SK-N-SH (cell line): ENCODE measurements around the gene C1orf210. TPM values are rescaled to one million over a fixed set of nuclear protein-coding genes. Genes with fewer than 3 reads are reported as not detected.

ENCODE experiments used
- CTCF ChIA-PET: fragments of 300-600, 350-600 bp; formaldehyde crosslinking; extraction: SDS; loops from one replicate; lab custom pipeline; 2021; lab: Yijun Ruan, JAX
- POLR2A ChIA-PET: fragments of 350-600 bp; sonication (Branson Sonifier 250); formaldehyde crosslinking; extraction: SDS; loops from one replicate; lab custom pipeline; 2020; ENCODE audit warnings: antibody characterized with exemption, inconsistent platforms; lab: Yijun Ruan, JAX
- DNase-seq: peaks from one replicate; pipeline ENCODE4 v3.0.0; 2012
- H2AFZ ChIP-seq: fragments of 200-600 bp; sonication (generic); 2 replicates; pipeline ENCODE4 v1.8.1; 2016; ENCODE audit warnings: antibody characterized with exemption, mild to moderate bottlenecking, low read depth
- H3F3A ChIP-seq: fragments of 200-600 bp; sonication (generic); replicated peaks from 2 replicates; pipeline ENCODE3; 2016; ENCODE audit warnings: antibody characterized with exemption, mild to moderate bottlenecking; ENCODE audit not compliant: insufficient read depth
- H3K27ac ChIP-seq, 2 experiments: fragments of 200-500 bp in 1 of 2; fragments of 200-600 bp in 1 of 2; sonication (Bioruptor generic) in 1 of 2; sonication (generic), shearing (Covaris generic) in 1 of 2; 2 replicates each; pipeline versions ENCODE4 v1.5.1 to v1.6.1; 2014 to 2016; ENCODE audit warnings: low read depth in 2 of 2, inconsistent platforms in 1 of 2, low read length in 1 of 2, mild to moderate bottlenecking in 1 of 2, mixed read lengths in 1 of 2
- H3K27me3 ChIP-seq: fragments of 200-600 bp; sonication (generic), shearing (Covaris generic); 2 replicates; pipeline ENCODE4 v1.6.1; 2016; ENCODE audit warnings: mixed run types; ENCODE audit not compliant: insufficient read depth
- H3K36me3 ChIP-seq, 2 experiments: fragments of 200-500 bp in 1 of 2; fragments of 200-600 bp in 1 of 2; sonication (Bioruptor generic) in 1 of 2; sonication (generic) in 1 of 2; replicated peaks in 1 of 2; 2 replicates each; pipeline versions ENCODE3 to v1.5.1; 2014 to 2016; ENCODE audit warnings: low read length in 1 of 2, mild to moderate bottlenecking in 1 of 2; ENCODE audit not compliant: insufficient read depth in 2 of 2, control insufficient read depth in 1 of 2
- H3K4me1 ChIP-seq, 2 experiments: fragments of 200-500 bp in 1 of 2; fragments of 200-600 bp in 1 of 2; sonication (Bioruptor generic) in 1 of 2; sonication (generic), shearing (Covaris generic) in 1 of 2; 2 replicates each; pipeline versions ENCODE4 v1.5.1 to v1.6.1; 2014 to 2016; ENCODE audit warnings: low read depth in 1 of 2, low read length in 1 of 2, mixed run types in 1 of 2; ENCODE audit not compliant: insufficient read depth in 2 of 2, control insufficient read depth in 1 of 2
- H3K4me2 ChIP-seq: fragments of 200-600 bp; sonication (generic), shearing (Covaris generic); 2 replicates; pipeline ENCODE4 v1.6.1; 2017; ENCODE audit warnings: mixed run types
- H3K4me3 ChIP-seq, 2 experiments: fragments of 200-500 bp in 1 of 2; fragments of 200-600 bp in 1 of 2; sonication (Bioruptor generic) in 1 of 2; sonication (generic), shearing (Covaris generic) in 1 of 2; 2 replicates each; pipeline versions ENCODE4 v1.5.1 to v1.8.1; 2014 to 2016; ENCODE audit warnings: low read depth in 2 of 2, inconsistent platforms in 1 of 2, low read length in 1 of 2, mild to moderate bottlenecking in 1 of 2, mixed read lengths in 1 of 2, moderate library complexity in 1 of 2
- H3K79me2 ChIP-seq: fragments of 200-600 bp; sonication (generic); 2 replicates; pipeline ENCODE4 v1.8.1; 2017; ENCODE audit warnings: mild to moderate bottlenecking; ENCODE audit not compliant: insufficient read depth
- H3K9ac ChIP-seq: fragments of 200-600 bp; sonication (generic); 2 replicates; pipeline ENCODE4 v1.6.1; 2017; ENCODE audit warnings: mixed run types
- H3K9me2 ChIP-seq: fragments of 200-600 bp; sonication (generic); 2 replicates; pipeline ENCODE4 v1.6.1; 2017; ENCODE audit warnings: mixed run types
- H3K9me3 ChIP-seq: fragments of 200-600 bp; sonication (generic); 2 replicates; pipeline ENCODE4 v1.6.1; 2017; ENCODE audit warnings: mixed run types, mild to moderate bottlenecking, moderate library complexity
- H4K20me1 ChIP-seq: fragments of 200-600 bp; sonication (generic); 2 replicates; pipeline ENCODE4 v1.6.1; 2017; ENCODE audit warnings: mild to moderate bottlenecking, mixed run types; ENCODE audit not compliant: insufficient read depth
- ELF1 ChIP-seq: IDR thresholded peaks from 2 replicates; pipeline ENCODE4 v1.4.0; 2012
- FOSL2 ChIP-seq: IDR thresholded peaks from 2 replicates; pipeline ENCODE4 v1.4.0; 2012; ENCODE audit warnings: low read depth, mild to moderate bottlenecking, moderate library complexity, borderline replicate concordance
- GABPA ChIP-seq: IDR thresholded peaks from 2 replicates; pipeline ENCODE4 v1.4.0; 2012; ENCODE audit warnings: low read depth, mild to moderate bottlenecking
- GATA2 ChIP-seq: sonication (generic); formaldehyde crosslinking; IDR thresholded peaks from 2 replicates; pipeline ENCODE4 v1.5.0; 2020; ENCODE audit warnings: mild to moderate bottlenecking, missing genetic modification reagents
- JUND ChIP-seq: IDR thresholded peaks from 2 replicates; pipeline ENCODE4 v1.4.0; 2012
- MEF2A ChIP-seq: IDR thresholded peaks from 2 replicates; pipeline ENCODE4 v1.4.0; 2012; ENCODE audit warnings: low read depth, borderline replicate concordance
- MXI1 ChIP-seq: IDR thresholded peaks from 2 replicates; pipeline ENCODE4 v1.6.1; 2012; ENCODE audit warnings: mild to moderate bottlenecking, low read depth, low read length, improper control_type of control experiment
- RAD21 ChIP-seq: IDR thresholded peaks from 2 replicates; pipeline ENCODE4 v1.6.1; 2012; ENCODE audit warnings: mild to moderate bottlenecking, low read length
- RXRA ChIP-seq: IDR thresholded peaks from 2 replicates; pipeline ENCODE4 v1.4.0; 2012; ENCODE audit warnings: low read depth, mild to moderate bottlenecking, borderline replicate concordance
- TAF1 ChIP-seq: IDR thresholded peaks from 2 replicates; pipeline ENCODE4 v1.6.1; 2012; ENCODE audit warnings: low read depth, mild to moderate bottlenecking, low read length, moderate library complexity, borderline replicate concordance
- TCF12 ChIP-seq: IDR thresholded peaks from 2 replicates; pipeline ENCODE4 v1.4.0; 2012
- TEAD4 ChIP-seq: IDR thresholded peaks from 2 replicates; pipeline ENCODE4 v1.4.0; 2012; ENCODE audit warnings: mild to moderate bottlenecking, borderline replicate concordance; ENCODE audit not compliant: insufficient read depth
- WGBS: methylation state at CpG from one replicate; pipeline ENCODE4 v1.1.6; 2017; ENCODE audit warnings: low lambda C conversion rate; 5-methylcytosine and 5-hydroxymethylcytosine counted together
- polyA plus RNA-seq, 3 experiments: library from polyadenylated mRNA; depleted of rRNA; stranded (reverse); fragments of >200 nt; gene quantifications; 2 replicates each; pipeline ENCODE4 v1.2.3, GENCODE V29; 2012
- TF ChIP-seq, protein P1 (sequence below): IDR thresholded peaks from 2 replicates; pipeline ENCODE4 v1.4.0; 2012; ENCODE audit warnings: low read depth
- TF ChIP-seq, protein P2 (sequence below): fragments of 150-350 bp; IDR thresholded peaks from 2 replicates; pipeline ENCODE4 v1.6.1; 2017; ENCODE audit warnings: antibody characterized with exemption, low read length, low read depth, borderline replicate concordance
- TF ChIP-seq, protein P3 (sequence below): IDR thresholded peaks from 2 replicates; pipeline ENCODE4; 2012
- TF ChIP-seq, protein P4 (sequence below): IDR thresholded peaks from 2 replicates; pipeline ENCODE4 v1.4.0; 2012; ENCODE audit warnings: low read depth, borderline replicate concordance

C1orf210 gene
- polyA plus RNA-seq, 1 of the 3 experiments (the other 2 are of a cell fraction) = not detected

DNA sequence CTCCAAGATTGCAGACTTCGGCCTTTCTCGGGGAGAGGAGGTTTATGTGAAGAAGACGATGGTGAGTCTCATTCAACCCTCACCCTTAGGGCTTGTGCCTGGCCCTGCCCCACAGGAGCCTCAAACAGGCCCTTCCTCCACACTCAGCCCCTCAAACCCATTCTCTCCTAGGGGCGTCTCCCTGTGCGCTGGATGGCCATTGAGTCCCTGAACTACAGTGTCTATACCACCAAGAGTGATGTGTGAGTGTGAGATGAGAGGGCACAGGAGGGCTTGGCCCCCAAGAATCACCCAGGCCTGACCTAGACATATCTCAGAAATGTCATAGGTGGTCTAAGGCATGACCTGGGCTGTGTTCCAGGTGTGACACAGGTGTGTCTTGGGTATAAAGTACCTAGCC, 33.9 kb upstream of the C1orf210 start:
- Histone ChIP-seq H3K9ac (no peak overlapping the region), H2AFZ (no peak overlapping the region), H3K36me3 (no peaks in the 10 kb centered on the region), H3K4me1 (no peaks in the 10 kb centered on the region), H3K4me3 (no peak overlapping the region), H3K27me3 (no peaks in the 10 kb centered on the region), H3K4me2 (no peak overlapping the region), H4K20me1 (no peaks in the 10 kb centered on the region), H3K9me2 (no peaks in the 10 kb centered on the region), H3K9me3 (no peaks in the 10 kb centered on the region), H3K27ac (no peak overlapping the region), H3K79me2 (no peaks in the 10 kb centered on the region), H3F3A (no peaks in the 10 kb centered on the region)
- ChIA-PET CTCF (interaction anchor here (0.8 kb wide), 1 partner anchor 92 kb away, joined by 3 read pairs; no protein-coding TSS in a partner anchor), POLR2A (no interaction called here)
- DNase-seq = no peak
- TF ChIP-seq TCF12 (no peak), ELF1 (no peak), TAF1 (no peak), TEAD4 (no peak), FOSL2 (no peak), RXRA (no peak), MXI1 (no peak), MEF2A (no peak), GATA2 (CRISPR knock-in tag) (no peak), JUND (no peak)
- TF ChIP-seq, protein P1, sequence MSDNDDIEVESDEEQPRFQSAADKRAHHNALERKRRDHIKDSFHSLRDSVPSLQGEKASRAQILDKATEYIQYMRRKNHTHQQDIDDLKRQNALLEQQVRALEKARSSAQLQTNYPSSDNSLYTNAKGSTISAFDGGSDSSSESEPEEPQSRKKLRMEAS = no peak
- TF ChIP-seq, protein P2, sequence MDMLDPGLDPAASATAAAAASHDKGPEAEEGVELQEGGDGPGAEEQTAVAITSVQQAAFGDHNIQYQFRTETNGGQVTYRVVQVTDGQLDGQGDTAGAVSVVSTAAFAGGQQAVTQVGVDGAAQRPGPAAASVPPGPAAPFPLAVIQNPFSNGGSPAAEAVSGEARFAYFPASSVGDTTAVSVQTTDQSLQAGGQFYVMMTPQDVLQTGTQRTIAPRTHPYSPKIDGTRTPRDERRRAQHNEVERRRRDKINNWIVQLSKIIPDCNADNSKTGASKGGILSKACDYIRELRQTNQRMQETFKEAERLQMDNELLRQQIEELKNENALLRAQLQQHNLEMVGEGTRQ = no peak
- TF ChIP-seq, protein P3, sequence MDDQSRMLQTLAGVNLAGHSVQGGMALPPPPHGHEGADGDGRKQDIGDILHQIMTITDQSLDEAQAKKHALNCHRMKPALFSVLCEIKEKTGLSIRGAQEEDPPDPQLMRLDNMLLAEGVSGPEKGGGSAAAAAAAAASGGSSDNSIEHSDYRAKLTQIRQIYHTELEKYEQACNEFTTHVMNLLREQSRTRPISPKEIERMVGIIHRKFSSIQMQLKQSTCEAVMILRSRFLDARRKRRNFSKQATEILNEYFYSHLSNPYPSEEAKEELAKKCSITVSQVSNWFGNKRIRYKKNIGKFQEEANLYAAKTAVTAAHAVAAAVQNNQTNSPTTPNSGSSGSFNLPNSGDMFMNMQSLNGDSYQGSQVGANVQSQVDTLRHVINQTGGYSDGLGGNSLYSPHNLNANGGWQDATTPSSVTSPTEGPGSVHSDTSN = no peak
- 89% methylated on average over 3 of the region's 5 CpGs for WGBS

DNA sequence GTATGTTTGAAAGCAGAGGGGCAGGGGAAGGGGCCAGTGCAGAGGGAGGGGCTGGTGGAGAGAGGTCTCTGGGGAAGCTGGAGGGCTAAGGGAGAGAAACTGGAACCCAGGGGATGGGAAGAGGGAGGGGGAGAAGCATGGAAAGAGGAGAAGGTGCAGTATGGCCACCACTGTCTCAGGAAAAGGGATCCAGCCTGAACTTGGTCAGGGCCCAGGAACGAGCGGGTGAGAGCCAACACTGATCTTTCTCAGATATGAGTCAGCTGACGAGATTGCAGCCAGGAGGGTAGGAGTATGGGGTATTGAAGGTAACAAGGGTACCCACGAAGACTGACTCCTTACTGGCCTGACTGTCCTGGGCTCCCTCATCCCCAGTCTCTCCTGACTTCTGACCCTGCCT, 33.5 kb upstream of the C1orf210 start:
- DNase-seq = no peak
- no peak overlapping the region for H3K27ac ChIP-seq
- H3K4me2 ChIP-seq = no peak overlapping the region
- H3K9ac ChIP-seq = no peak overlapping the region
- 60% methylated on average over 4 of the region's 4 CpGs for WGBS
- no peaks in the 10 kb centered on the region for H3K27me3 ChIP-seq
- ChIA-PET CTCF (interaction anchor here (0.8 kb wide), 1 partner anchor 92 kb away, joined by 3 read pairs; no protein-coding TSS in a partner anchor), POLR2A (no interaction called here)
- H4K20me1 ChIP-seq = no peaks in the 10 kb centered on the region
- H3K4me1 ChIP-seq = no peaks in the 10 kb centered on the region
- H2AFZ ChIP-seq = no peak overlapping the region
- H3K9me3 ChIP-seq = no peaks in the 10 kb centered on the region
- no peaks in the 10 kb centered on the region for H3K79me2 ChIP-seq
- TF ChIP-seq TCF12 (no peak), RAD21 (no peak), MEF2A (no peak), GABPA (no peak)
- TF ChIP-seq, protein P2 = no peak
- TF ChIP-seq, protein P4, sequence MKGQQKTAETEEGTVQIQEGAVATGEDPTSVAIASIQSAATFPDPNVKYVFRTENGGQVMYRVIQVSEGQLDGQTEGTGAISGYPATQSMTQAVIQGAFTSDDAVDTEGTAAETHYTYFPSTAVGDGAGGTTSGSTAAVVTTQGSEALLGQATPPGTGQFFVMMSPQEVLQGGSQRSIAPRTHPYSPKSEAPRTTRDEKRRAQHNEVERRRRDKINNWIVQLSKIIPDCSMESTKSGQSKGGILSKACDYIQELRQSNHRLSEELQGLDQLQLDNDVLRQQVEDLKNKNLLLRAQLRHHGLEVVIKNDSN = no peak
- no peaks in the 10 kb centered on the region for H3F3A ChIP-seq
- no peaks in the 10 kb centered on the region for H3K36me3 ChIP-seq
- H3K9me2 ChIP-seq = no peaks in the 10 kb centered on the region
- no peak overlapping the region for H3K4me3 ChIP-seq
